K562 (cell line): ENCODE data around the gene OPHN1. TPM values are rescaled to one million over a fixed set of nuclear protein-coding genes. Genes with fewer than 3 reads are reported as not detected.
A peak's percentile ranks its signal among the peaks of the same experiment; 100 is the strongest.

Source experiments
- CTBP1 ChIP-seq: fragments of 450-650 bp; IDR thresholded peaks from 2 replicates; pipeline ENCODE4 v1.6.1; 2016; ENCODE audit warnings: borderline replicate concordance
- NFXL1 ChIP-seq: fragments of 450-650 bp; formaldehyde crosslinking; IDR thresholded peaks from 2 replicates; pipeline ENCODE4 v1.4.0; 2021; ENCODE audit warnings: mild to moderate bottlenecking
- NR1H2 ChIP-seq: sonication (generic); formaldehyde crosslinking; IDR thresholded peaks from 2 replicates; pipeline ENCODE4 v1.4.0; 2020; ENCODE audit warnings: mild to moderate bottlenecking, missing genetic modification reagents
- ZNF197 ChIP-seq: fragments of 200-800 bp; sonication (Bioruptor generic); IDR thresholded peaks from 2 replicates; pipeline ENCODE4 v1.6.1; 2016; ENCODE audit warnings: low read depth, missing genetic modification characterization, missing compliant biosample characterization
- ZNF584 ChIP-seq: fragments of 200-800 bp; sonication (Bioruptor generic); IDR thresholded peaks from 2 replicates; pipeline ENCODE4 v1.6.1; 2016; ENCODE audit warnings: low read depth, mild to moderate bottlenecking, missing genetic modification characterization, missing compliant biosample characterization
- polyA plus RNA-seq, 8 experiments: library from polyadenylated mRNA; depleted of rRNA in 4 of 8; stranded (reverse) in 5 of 8; unstranded in 3 of 8; fragments of >200 nt; fragmentation: Nextera tagmentation in 2 of 8; fragmentation: Illumina TruSeq in 1 of 8; extraction: Ambion mirVana in 2 of 8; extraction: Trizol in 1 of 8; gene quantifications; 2 replicates each; pipeline versions ENCODE4 v1.2.1 to v1.2.3, GENCODE V29; 2011 to 2014; ENCODE audit warnings: inconsistent platforms in 1 of 8, missing spikeins in 1 of 8
- total RNA-seq, 7 experiments: library from RNA; depleted of rRNA in 6 of 7; stranded (reverse); fragments of >200 nt in 6 of 7; fragmentation: Illumina TruSeq in 2 of 7; extraction: Trizol in 2 of 7; gene quantifications; 2 replicates each; pipeline versions ENCODE4 v1.2.1 to v1.2.3, GENCODE V29; 2011 to 2021; ENCODE audit warnings: low replicate concordance in 1 of 7
- TF ChIP-seq, protein P1 (sequence below): sonication (generic); formaldehyde crosslinking; IDR thresholded peaks from 2 replicates; pipeline ENCODE4 v1.9.0; 2022; ENCODE audit warnings: mild to moderate bottlenecking, missing genetic modification reagents
- TF ChIP-seq, protein P2 (sequence below): fragments of 250-450 bp; sonication (Bioruptor Pico); IDR thresholded peaks from 2 replicates; pipeline ENCODE4 v1.8.0; 2021; ENCODE audit warnings: moderate library complexity, mild to moderate bottlenecking, inconsistent platforms
- TF ChIP-seq, protein P3 (sequence below), 3 experiments: IDR thresholded peaks in 2 of 3; conservative IDR thresholded peaks in 1 of 3; 2 replicates each; pipeline ENCODE4 v1.5.1; 2011 to 2012; ENCODE audit warnings: low read length in 3 of 3, mild to moderate bottlenecking in 3 of 3, control low read depth in 2 of 3, improper control_type of control experiment in 1 of 3, inconsistent platforms in 1 of 3, low read depth in 1 of 3, mixed read lengths in 1 of 3, moderate library complexity in 1 of 3; ENCODE audit not compliant: insufficient read depth in 2 of 3
- TF ChIP-seq, protein P4 (sequence below): fragments of 250-450 bp; sonication (Bioruptor Pico); IDR thresholded peaks from 2 replicates; pipeline ENCODE4 v1.8.0; 2021; ENCODE audit warnings: moderate library complexity, mild to moderate bottlenecking, inconsistent platforms

The OPHN1 gene
- total and polyA plus RNA-seq, 9 of the 15 experiments (the other 6 are each of a cell fraction or from before 2014, with no cell fraction given): 0.28 to 1.8 (median 1.0) TPM

DNA sequence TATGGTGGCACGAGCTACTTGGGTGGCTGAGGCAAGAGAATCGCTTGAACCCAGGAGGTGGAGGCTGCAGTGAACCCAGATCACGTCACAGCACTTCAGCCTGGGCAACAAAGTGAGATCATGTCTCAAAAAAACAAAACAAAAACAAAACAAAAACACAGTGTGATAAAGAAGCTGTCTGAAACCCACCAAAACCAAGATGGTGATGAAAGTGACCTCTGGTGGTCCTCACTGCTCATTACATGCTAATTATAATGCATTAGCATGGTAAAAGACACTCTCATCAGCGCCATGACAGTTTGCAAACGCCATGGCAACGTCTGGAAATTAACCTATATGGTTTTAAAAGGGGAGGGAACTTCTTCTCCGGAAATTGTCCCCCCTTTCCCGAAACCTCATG is 29.4 kb upstream of the OPHN1 start (continued):
- TF ChIP-seq NFXL1 (CRISPR knock-in tag): no peak
- TF ChIP-seq NR1H2: no peak
- TF ChIP-seq, protein P1, sequence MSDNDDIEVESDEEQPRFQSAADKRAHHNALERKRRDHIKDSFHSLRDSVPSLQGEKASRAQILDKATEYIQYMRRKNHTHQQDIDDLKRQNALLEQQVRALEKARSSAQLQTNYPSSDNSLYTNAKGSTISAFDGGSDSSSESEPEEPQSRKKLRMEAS (CRISPR knock-in tag): no peak
- TF ChIP-seq CTBP1: 0 out of 2 replicates have a peak, but pooled peaks have one; percentile 15
- TF ChIP-seq ZNF584 (CRISPR knock-in tag): no peak
- TF ChIP-seq, protein P2, sequence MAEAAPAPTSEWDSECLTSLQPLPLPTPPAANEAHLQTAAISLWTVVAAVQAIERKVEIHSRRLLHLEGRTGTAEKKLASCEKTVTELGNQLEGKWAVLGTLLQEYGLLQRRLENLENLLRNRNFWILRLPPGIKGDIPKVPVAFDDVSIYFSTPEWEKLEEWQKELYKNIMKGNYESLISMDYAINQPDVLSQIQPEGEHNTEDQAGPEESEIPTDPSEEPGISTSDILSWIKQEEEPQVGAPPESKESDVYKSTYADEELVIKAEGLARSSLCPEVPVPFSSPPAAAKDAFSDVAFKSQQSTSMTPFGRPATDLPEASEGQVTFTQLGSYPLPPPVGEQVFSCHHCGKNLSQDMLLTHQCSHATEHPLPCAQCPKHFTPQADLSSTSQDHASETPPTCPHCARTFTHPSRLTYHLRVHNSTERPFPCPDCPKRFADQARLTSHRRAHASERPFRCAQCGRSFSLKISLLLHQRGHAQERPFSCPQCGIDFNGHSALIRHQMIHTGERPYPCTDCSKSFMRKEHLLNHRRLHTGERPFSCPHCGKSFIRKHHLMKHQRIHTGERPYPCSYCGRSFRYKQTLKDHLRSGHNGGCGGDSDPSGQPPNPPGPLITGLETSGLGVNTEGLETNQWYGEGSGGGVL: no peak
- TF ChIP-seq, protein P3, sequence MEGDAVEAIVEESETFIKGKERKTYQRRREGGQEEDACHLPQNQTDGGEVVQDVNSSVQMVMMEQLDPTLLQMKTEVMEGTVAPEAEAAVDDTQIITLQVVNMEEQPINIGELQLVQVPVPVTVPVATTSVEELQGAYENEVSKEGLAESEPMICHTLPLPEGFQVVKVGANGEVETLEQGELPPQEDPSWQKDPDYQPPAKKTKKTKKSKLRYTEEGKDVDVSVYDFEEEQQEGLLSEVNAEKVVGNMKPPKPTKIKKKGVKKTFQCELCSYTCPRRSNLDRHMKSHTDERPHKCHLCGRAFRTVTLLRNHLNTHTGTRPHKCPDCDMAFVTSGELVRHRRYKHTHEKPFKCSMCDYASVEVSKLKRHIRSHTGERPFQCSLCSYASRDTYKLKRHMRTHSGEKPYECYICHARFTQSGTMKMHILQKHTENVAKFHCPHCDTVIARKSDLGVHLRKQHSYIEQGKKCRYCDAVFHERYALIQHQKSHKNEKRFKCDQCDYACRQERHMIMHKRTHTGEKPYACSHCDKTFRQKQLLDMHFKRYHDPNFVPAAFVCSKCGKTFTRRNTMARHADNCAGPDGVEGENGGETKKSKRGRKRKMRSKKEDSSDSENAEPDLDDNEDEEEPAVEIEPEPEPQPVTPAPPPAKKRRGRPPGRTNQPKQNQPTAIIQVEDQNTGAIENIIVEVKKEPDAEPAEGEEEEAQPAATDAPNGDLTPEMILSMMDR (IDR thresholded peaks at IDR 0.05 in 2 of 3, conservative IDR thresholded peaks at IDR 0.05 in 1 of 3; ENCODE audit: insufficient read depth in 2 of 3, low read depth in 1 of 3, low read length in 3 of 3): peak; percentile 59 to 73 (median 71)
- TF ChIP-seq, protein P4, sequence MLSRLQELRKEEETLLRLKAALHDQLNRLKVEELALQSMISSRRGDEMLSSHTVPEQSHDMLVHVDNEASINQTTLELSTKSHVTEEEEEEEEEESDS (CRISPR knock-in tag): no peak
- TF ChIP-seq ZNF197 (CRISPR knock-in tag): no peak
